Mesodermal cell (in vitro differentiated cells): ENCODE results near the gene CERS1.
"Not testable (repeated sequence)": the region's sequence is repeated elsewhere in the genome, so short reads cannot be mapped to it uniquely, and the experiment has no call there.

Experiments used
- H3K27ac ChIP-seq: 2 replicates; pipeline ENCODE4 v1.7.0; 2013; ENCODE audit warnings: mild to moderate bottlenecking, low read depth, low read length, moderate library complexity; ENCODE audit not compliant: severe bottlenecking
- H3K36me3 ChIP-seq: 2 replicates; pipeline ENCODE4 v1.7.1; 2013; ENCODE audit warnings: mild to moderate bottlenecking, low read length, moderate library complexity; ENCODE audit not compliant: control insufficient read depth, insufficient read depth
- H3K4me1 ChIP-seq: one replicate; pipeline ENCODE4 v1.7.1; 2013; ENCODE audit warnings: mild to moderate bottlenecking, low read length; ENCODE audit not compliant: insufficient read depth, control insufficient read depth, poor library complexity, severe bottlenecking
- H3K4me3 ChIP-seq: 2 replicates; pipeline ENCODE4 v1.7.0; 2013; ENCODE audit warnings: low read length, control low read depth, mild to moderate bottlenecking; ENCODE audit not compliant: insufficient read depth, poor library complexity, severe bottlenecking; ENCODE audit errors: extremely low read depth
- H3K9me3 ChIP-seq: 2 replicates; pipeline ENCODE4 v1.7.1; 2013; ENCODE audit warnings: mild to moderate bottlenecking, low read length, moderate library complexity; ENCODE audit not compliant: control insufficient read depth
- WGBS, 2 experiments: methylation state at CpG; one replicate each; pipeline ENCODE4 v1.1.5; 2013; ENCODE audit warnings: missing lambda C conversion rate in 2 of 2; ENCODE audit not compliant: insufficient coverage in 2 of 2; 5-methylcytosine and 5-hydroxymethylcytosine counted together

The CERS1 gene

DNA sequence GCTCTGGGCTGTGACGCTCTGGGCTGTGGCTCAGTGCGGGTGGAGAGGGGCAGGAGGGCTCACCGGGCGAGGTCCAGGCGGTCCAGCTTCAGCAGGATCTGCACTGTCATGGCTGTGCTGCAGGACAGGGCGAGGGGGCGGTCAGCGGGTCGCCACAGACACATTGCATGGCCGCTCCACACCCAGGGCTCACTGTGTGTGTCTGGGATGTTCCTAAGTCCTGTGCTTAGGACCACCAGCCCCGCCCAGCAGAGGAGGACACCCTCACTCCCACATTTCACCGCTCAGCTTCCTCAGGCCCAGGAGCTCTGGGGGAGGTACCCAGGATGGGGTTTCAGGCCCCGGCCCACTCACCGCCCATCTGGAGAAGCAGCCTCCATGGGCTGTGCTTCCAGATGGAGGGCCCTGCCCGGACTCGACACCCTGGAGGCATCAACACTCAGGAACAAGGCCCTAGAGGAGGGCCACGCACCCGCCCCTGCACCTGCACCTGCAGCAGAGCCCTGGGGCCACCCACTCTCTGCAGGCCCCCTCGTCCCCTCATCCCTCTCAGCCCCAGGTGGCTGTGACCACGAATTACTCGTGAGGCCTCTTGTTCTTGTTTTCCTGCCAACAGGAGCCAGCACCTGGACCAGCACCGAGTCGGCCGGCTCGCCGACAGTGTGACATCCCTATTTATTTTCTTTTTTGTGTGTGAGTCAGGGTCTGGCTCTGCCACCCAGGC lies 9.7 kb upstream of the CERS1 start:
- Histone ChIP-seq H3K4me1 (no peaks in the 10 kb centered on the region), H3K4me3 (no peak overlapping the region), H3K9me3 (no peaks in the 10 kb centered on the region), H3K27ac (no peak overlapping the region), H3K36me3 (peaks cover 58% of the 10 kb centered on the region)
- 97 to 100% methylated on average over 19 to 24 of the region's 26 CpGs for WGBS, 2 experiments

DNA sequence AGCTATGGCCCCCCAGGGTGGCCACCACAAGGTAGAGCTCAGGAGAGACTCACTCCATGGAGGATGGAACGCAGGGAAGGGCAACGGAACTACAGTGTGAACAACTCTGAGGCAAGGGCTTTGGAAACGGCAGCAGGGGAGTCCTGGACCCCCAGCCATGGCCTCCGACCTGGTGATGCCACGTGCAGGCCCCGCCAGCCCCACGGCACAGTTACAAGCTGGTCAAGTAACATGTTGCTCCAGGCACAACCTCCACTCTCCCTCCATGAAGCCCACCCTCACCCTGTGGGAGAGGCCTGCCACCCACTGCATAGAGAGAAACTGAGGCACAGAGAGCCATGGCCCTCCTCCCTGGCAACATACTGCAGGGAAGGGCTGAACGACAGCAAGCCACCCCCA lies 9.1 kb upstream of the CERS1 start:
- Histone ChIP-seq H3K27ac (no peak overlapping the region), H3K9me3 (no peaks in the 10 kb centered on the region), H3K4me3 (no peak overlapping the region), H3K36me3 (peaks cover 57% of the 10 kb centered on the region), H3K4me1 (no peaks in the 10 kb centered on the region)
- 94 to 96% methylated on average over 6 to 8 of the region's 8 CpGs for WGBS, 2 experiments

DNA sequence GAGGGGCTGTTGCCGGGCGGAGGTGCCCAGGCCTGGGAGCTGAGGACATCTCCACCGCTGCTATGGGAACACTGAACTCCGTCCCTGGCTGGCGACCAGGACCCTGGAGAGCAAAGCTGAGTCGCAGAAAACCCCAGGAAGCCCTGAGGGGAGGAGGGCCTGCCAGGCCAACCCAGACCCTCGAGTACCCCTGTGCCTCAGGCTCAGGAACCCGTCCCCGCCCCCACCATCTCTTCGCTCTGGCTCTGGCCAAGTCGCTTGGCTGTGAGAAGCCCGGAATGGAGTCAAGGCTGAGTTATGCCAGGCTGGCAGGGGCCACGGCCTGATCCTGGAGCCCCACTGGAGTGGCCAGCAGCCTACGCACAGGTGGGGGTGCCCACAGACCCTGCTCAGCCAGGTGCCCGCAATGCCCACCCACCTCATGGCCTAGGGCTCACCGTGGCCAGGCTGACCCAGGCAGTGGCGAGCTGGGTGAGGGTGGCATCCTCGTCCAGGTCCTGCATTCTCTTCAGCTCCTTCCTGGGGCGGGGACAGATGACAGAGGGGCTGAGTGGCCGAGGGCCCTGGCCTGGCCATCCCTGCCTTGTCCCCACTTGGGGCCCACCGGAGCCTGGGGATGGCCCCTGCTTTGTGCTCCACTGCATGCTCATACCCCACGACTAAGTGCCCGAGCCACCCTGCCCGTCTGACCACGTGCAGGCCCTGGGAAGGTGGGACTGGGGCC lies 8.5 kb upstream of the CERS1 start:
- 91 to 94% methylated on average over 23 to 24 of the region's 25 CpGs for WGBS, 2 experiments
- H3K4me3 ChIP-seq: no peak overlapping the region
- H3K27ac ChIP-seq: no peak overlapping the region
- H3K9me3 ChIP-seq: no peaks in the 10 kb centered on the region
- H3K36me3 ChIP-seq: peaks cover 57% of the 10 kb centered on the region
- no peaks in the 10 kb centered on the region for H3K4me1 ChIP-seq

DNA sequence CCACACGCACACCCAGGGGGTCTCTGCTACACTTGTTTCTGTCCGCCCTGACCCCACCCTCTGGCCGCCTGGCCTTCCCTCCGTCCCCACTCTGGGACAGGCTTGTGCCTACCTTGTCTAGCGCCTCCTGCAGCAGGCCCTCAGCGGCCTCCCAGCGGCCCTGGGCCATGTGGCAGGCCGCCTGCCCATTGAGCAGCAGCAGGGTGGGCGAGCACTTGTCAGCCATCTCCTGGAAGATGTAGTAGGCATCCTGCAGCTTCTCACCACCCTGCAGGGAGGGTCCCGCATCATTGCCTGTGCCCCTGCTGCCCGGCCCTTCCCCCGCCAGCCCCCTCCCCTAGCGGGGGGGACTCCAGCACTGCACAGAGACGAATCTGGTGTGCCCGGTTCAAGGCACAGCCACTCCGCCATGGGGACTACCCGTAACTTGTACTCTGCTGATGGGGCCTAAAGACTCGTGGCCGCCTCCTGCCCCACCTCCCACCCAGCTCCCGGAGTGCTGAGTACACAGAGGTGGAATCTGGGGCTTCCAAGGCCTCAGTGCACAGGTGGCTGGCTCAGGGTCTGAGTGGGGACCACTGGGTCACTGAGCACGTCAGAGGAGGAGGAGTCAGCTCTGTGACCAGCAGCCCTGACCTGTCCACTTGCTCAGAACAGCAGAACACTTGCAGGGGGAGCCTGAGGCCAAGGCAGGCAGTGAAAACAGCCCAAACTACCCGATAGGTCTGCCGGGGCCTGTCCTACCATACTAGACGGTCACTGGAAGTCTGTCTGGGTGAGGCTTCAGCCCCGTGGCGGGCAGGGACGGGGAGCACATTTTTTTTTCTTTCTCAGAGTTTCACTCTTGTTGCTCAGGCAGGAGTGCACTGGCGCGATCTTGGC lies 7.4 kb upstream of the CERS1 start:
- peaks cover 5% of the 10 kb centered on the region for H3K4me1 ChIP-seq
- no peak overlapping the region for H3K27ac ChIP-seq
- H3K9me3 ChIP-seq: no peaks in the 10 kb centered on the region
- no peak overlapping the region for H3K4me3 ChIP-seq
- WGBS, 2 experiments: 84 to 95% methylated on average over 21 to 23 of the region's 29 CpGs
- H3K36me3 ChIP-seq: peaks cover 50% of the 10 kb centered on the region

DNA sequence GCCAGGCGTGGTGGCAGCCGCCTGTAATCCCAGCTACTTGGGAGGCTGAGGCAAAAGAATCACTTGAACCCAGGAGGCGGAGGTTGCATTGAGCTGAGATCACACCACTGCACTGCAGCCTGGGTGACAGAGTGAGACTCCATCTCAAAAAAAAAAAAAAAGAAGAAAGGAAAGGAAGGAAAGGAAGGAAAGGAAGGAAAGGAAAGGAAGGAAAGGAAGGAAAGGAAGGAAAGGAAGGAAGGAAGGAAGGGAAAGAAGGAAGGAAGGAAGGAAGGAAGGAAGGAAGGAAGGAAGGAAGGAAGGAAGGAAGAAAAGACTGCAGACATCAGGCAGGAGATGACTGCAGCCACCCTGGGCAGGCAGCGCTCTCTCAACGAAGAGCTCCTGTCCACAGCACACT lies 6.6 kb upstream of the CERS1 start:
- H3K27ac ChIP-seq, H3K9me3 ChIP-seq, H3K4me1 ChIP-seq, H3K4me3 ChIP-seq: not testable (repeated sequence)
- WGBS, 2 experiments: 95 to 100% methylated on average over 1 to 4 of the region's 5 CpGs
- H3K36me3 ChIP-seq: peaks cover 50% of the 10 kb centered on the region

DNA sequence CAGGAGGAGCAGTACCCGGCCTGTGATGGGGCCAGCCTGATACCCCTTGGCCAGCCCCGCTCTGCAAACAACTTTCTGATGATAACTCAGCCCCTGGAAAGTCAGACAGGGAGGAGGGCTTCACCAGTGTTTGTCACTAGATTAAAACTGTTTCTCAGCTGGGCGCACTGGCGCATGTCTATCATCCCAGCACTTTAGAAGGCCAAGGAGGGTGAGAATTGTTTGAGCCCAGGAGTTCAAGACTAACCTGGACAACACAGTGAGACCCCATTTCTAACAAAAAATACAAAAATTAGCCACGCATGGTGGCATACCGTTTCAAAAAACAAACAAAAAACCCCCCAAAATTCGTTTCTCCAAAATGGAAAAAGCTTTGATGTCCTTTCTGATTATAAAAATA lies 5.5 kb upstream of the CERS1 start:
- H3K4me3 ChIP-seq: no peak overlapping the region
- H3K4me1 ChIP-seq: peaks cover 7% of the 10 kb centered on the region
- WGBS, 2 experiments: 83 to 93% methylated on average over 3 to 4 of the region's 7 CpGs
- no peak overlapping the region for H3K27ac ChIP-seq
- H3K9me3 ChIP-seq: no peaks in the 10 kb centered on the region
- peaks cover 50% of the 10 kb centered on the region for H3K36me3 ChIP-seq

DNA sequence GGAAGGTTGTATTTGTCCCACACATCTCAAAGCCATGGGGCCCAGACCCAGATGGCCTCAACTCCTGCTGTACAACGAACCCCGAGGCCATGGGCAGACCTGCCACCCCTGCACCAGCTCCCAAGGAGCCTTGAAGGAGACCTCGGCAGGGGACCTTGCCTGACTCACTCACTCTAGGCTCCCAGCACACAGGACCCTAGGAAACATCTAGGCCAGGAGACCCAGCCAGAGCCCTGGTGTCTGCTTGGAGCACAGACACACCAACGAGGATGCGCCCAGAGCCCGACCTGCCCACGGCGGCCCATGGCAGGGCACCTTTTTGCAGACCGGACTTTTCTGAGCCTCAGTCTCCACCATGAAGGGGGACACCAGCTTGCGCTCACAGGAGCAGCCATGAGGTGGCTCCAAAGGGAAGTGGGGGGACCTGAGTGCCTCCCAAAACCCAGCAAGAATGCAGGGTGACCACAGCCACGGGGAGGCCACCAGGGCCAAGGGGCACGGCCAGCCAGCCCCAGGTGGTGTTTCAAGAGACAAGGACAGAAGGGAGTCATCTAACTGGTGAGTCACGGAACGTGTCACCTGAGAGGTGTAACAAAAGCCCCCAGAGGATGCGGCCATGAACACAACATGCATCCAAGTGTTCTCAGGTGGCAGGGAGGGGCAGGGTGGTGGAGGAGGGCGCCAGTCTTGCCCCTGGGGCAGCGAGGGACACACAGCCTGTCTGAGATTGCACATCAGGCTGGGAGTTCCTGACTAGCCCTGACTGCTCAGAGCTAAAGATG lies 4.9 kb upstream of the CERS1 start:
- 92 to 95% methylated on average over 10 to 17 of the region's 17 CpGs for WGBS, 2 experiments
- H3K27ac ChIP-seq: no peak overlapping the region
- H3K4me1 ChIP-seq: peaks cover 7% of the 10 kb centered on the region
- H3K36me3 ChIP-seq: peaks cover 45% of the 10 kb centered on the region
- no peaks in the 10 kb centered on the region for H3K9me3 ChIP-seq
- H3K4me3 ChIP-seq: no peak overlapping the region

DNA sequence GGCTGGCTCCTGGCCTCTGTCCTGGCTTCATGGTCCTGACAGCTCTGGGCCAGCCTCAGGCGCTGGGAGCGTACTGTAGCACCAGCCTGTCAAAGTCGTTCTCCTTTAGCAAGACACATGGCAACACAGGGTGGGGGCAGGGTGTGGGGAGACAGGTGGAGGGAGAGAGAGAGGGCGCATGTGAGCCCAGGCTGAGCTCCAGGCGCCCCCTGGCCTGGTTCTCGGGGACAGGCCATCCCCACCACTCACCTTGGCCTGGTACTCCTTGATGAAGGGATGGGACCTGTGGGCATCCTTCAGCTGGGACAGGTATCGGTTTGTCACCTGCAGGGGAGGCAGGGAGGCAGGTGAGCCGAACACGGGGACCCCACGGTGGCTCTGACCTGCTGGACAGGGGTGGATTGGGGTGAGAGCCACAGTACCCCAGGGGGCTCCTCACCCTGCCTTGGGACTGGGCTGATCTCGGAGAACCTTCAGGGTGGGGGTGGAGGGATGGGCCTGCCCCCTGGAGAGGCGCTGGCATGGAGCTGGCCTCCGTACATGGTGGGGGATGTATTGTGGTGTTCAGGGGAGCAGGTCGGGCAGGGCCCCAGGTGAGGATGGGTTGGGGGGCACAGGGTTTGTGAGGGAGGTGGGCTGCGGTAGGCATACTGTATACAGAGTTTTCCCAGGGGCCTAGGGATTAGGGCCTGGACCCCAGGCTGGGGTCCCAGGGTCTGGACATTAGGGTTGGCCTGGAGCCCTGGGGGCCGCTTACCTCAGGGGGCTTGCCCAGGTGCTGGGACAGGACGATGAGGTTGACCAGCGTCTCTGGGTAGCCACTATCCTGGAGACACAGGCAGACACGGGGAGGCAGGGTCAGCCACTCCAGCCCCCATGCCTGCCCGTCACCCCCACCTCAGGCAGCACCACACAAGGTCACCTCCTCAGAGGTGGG lies 3.9 kb upstream of the CERS1 start:
- Histone ChIP-seq H3K9me3 (no peaks in the 10 kb centered on the region), H3K36me3 (peaks cover 40% of the 10 kb centered on the region), H3K27ac (no peak overlapping the region), H3K4me3 (no peak overlapping the region), H3K4me1 (peaks cover 7% of the 10 kb centered on the region)
- 93 to 96% methylated on average over 12 to 17 of the region's 20 CpGs for WGBS, 2 experiments

DNA sequence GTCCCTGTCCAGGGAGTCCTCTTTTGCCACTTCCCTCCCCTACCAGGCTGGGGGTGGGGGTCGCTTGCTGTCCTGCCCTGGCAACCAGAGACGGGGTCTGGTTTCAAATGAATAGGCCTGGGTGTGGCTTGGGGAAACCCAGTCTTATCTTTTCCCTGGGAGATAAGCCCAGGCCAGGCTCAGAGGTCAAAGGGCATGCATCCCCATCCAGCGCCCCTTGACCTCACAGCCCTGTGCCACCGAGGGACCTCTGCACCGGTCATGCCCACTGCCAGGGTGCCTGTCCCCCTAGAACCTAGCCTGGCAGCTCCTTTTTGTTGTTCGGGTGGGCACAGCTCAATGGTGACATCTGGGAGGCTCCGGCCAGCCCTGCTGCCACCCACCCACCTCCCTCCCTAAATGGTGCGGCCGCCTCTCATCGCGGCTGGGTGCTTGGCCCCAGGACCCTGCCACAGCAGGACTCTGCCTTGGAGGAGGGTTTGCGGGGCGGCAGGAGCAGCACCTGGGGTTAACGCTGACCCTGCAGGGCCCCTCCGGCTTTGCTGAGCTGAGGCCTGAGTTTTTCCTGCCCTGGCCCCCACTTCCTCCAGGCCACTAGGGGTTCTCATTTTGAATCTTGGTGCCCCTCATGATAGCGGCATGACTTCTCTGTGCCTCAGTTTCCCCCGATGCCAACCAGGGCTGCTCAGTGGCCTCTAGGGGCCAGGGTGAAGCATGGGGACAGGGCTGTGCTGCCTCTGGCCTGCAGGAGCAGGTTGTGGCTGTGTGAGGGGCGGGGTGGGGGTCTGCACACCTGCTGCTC lies 2.9 kb upstream of the CERS1 start:
- H3K4me3 ChIP-seq: no peak overlapping the region
- WGBS, 2 experiments: 83 to 86% methylated on average over 13 to 15 of the region's 18 CpGs
- no peaks in the 10 kb centered on the region for H3K9me3 ChIP-seq
- H3K4me1 ChIP-seq: peaks cover 14% of the 10 kb centered on the region
- peak overlapping the region; percentile 33 for H3K27ac ChIP-seq
- H3K36me3 ChIP-seq: peaks cover 32% of the 10 kb centered on the region
